A549 (cell line): ENCODE data around the gene RGS9BP.

ENCODE experiments used
- CEBPB ChIP-seq, 2 experiments: fragments of >200 bp in 1 of 2; sonication (Bioruptor Twin) in 1 of 2; formaldehyde crosslinking in 1 of 2; IDR thresholded peaks; 2 replicates each; pipeline ENCODE4 v1.6.1; 2012 to 2016
- CTCF ChIP-seq: fragments of >200 bp; sonication (Bioruptor Twin); formaldehyde crosslinking; IDR thresholded peaks from 3 replicates; pipeline ENCODE4 v1.5.1; 2016
- EP300 ChIP-seq, 2 experiments: fragments of >200 bp; sonication (Bioruptor Twin); formaldehyde crosslinking; IDR thresholded peaks; 2 replicates in 1 of 2; 3 replicates in 1 of 2; pipeline ENCODE4 v1.6.1; 2016 to 2017
- ESRRA ChIP-seq: fragments of 150-350 bp; IDR thresholded peaks from 2 replicates; pipeline ENCODE4 v1.6.1; 2014; ENCODE audit warnings: mild to moderate bottlenecking, low read length, borderline replicate concordance
- MAZ ChIP-seq: fragments of 150-350 bp; IDR thresholded peaks from 2 replicates; pipeline ENCODE4 v1.6.1; 2014; ENCODE audit warnings: antibody characterized with exemption, low read depth, low read length, borderline replicate concordance
- POLR2A ChIP-seq: IDR thresholded peaks from 2 replicates; pipeline ENCODE4 v1.6.1; 2012; ENCODE audit warnings: mild to moderate bottlenecking, low read length
- REST ChIP-seq: fragments of 200-600 bp; sonication (generic); IDR thresholded peaks from 2 replicates; pipeline ENCODE4 v1.6.1; 2016; ENCODE audit warnings: antibody characterized with exemption, mild to moderate bottlenecking, moderate library complexity
- ZC3H11A ChIP-seq: fragments of 450-650 bp; IDR thresholded peaks from 2 replicates; pipeline ENCODE4 v1.6.1; 2014; ENCODE audit warnings: antibody characterized with exemption, mild to moderate bottlenecking

GRCh38 chr19:32653599-32653915, 22.1 kb upstream of the RGS9BP start:
- TF ChIP-seq REST (no peak), EP300 (IDR thresholded peaks at IDR 0.05) (no peak), CTCF (no peak), ESRRA (no peak), MAZ (no peak), POLR2A (no peak), ZC3H11A (no peak), CEBPB (IDR thresholded peaks at IDR 0.05) (no peak)
